ENCODE results near the gene TACC3.

DNA sequence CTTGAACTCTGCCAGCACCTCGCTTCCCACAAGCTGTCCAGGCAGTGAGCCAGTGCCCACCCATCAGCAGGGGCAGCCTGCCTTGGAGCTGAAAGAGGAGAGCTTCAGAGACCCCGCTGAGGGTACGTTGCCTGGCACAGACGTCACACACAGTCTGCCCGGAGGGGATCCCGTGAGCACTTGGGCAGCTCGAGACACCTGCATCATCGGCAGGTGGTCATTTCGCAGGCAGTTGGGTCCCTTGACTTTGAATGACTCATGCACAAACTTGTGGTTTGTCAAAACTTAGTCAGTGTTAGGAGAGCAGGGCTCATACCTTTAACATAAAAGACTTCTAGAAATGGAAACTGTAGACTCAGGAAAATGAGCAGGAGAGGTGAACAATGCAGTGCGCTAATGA, 9.9 kb downstream of the TACC3 start:
- TF ChIP-seq, protein P1, sequence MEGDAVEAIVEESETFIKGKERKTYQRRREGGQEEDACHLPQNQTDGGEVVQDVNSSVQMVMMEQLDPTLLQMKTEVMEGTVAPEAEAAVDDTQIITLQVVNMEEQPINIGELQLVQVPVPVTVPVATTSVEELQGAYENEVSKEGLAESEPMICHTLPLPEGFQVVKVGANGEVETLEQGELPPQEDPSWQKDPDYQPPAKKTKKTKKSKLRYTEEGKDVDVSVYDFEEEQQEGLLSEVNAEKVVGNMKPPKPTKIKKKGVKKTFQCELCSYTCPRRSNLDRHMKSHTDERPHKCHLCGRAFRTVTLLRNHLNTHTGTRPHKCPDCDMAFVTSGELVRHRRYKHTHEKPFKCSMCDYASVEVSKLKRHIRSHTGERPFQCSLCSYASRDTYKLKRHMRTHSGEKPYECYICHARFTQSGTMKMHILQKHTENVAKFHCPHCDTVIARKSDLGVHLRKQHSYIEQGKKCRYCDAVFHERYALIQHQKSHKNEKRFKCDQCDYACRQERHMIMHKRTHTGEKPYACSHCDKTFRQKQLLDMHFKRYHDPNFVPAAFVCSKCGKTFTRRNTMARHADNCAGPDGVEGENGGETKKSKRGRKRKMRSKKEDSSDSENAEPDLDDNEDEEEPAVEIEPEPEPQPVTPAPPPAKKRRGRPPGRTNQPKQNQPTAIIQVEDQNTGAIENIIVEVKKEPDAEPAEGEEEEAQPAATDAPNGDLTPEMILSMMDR (IDR thresholded peaks at IDR 0.05; ENCODE audit: control extremely low read depth in 1 of 3, insufficient read depth in 1 of 3, low read depth in 1 of 3, low read length in 3 of 3) = no peak
- TF ChIP-seq GTF2F1 (IDR thresholded peaks at IDR 0.05; ENCODE audit: borderline replicate concordance, low read depth, low read length) (no peak), BCL11A (IDR thresholded peaks at IDR 0.05; ENCODE audit: low read depth in 2 of 2, low read length in 2 of 2) (no peak)
- TF ChIP-seq, protein P2, sequence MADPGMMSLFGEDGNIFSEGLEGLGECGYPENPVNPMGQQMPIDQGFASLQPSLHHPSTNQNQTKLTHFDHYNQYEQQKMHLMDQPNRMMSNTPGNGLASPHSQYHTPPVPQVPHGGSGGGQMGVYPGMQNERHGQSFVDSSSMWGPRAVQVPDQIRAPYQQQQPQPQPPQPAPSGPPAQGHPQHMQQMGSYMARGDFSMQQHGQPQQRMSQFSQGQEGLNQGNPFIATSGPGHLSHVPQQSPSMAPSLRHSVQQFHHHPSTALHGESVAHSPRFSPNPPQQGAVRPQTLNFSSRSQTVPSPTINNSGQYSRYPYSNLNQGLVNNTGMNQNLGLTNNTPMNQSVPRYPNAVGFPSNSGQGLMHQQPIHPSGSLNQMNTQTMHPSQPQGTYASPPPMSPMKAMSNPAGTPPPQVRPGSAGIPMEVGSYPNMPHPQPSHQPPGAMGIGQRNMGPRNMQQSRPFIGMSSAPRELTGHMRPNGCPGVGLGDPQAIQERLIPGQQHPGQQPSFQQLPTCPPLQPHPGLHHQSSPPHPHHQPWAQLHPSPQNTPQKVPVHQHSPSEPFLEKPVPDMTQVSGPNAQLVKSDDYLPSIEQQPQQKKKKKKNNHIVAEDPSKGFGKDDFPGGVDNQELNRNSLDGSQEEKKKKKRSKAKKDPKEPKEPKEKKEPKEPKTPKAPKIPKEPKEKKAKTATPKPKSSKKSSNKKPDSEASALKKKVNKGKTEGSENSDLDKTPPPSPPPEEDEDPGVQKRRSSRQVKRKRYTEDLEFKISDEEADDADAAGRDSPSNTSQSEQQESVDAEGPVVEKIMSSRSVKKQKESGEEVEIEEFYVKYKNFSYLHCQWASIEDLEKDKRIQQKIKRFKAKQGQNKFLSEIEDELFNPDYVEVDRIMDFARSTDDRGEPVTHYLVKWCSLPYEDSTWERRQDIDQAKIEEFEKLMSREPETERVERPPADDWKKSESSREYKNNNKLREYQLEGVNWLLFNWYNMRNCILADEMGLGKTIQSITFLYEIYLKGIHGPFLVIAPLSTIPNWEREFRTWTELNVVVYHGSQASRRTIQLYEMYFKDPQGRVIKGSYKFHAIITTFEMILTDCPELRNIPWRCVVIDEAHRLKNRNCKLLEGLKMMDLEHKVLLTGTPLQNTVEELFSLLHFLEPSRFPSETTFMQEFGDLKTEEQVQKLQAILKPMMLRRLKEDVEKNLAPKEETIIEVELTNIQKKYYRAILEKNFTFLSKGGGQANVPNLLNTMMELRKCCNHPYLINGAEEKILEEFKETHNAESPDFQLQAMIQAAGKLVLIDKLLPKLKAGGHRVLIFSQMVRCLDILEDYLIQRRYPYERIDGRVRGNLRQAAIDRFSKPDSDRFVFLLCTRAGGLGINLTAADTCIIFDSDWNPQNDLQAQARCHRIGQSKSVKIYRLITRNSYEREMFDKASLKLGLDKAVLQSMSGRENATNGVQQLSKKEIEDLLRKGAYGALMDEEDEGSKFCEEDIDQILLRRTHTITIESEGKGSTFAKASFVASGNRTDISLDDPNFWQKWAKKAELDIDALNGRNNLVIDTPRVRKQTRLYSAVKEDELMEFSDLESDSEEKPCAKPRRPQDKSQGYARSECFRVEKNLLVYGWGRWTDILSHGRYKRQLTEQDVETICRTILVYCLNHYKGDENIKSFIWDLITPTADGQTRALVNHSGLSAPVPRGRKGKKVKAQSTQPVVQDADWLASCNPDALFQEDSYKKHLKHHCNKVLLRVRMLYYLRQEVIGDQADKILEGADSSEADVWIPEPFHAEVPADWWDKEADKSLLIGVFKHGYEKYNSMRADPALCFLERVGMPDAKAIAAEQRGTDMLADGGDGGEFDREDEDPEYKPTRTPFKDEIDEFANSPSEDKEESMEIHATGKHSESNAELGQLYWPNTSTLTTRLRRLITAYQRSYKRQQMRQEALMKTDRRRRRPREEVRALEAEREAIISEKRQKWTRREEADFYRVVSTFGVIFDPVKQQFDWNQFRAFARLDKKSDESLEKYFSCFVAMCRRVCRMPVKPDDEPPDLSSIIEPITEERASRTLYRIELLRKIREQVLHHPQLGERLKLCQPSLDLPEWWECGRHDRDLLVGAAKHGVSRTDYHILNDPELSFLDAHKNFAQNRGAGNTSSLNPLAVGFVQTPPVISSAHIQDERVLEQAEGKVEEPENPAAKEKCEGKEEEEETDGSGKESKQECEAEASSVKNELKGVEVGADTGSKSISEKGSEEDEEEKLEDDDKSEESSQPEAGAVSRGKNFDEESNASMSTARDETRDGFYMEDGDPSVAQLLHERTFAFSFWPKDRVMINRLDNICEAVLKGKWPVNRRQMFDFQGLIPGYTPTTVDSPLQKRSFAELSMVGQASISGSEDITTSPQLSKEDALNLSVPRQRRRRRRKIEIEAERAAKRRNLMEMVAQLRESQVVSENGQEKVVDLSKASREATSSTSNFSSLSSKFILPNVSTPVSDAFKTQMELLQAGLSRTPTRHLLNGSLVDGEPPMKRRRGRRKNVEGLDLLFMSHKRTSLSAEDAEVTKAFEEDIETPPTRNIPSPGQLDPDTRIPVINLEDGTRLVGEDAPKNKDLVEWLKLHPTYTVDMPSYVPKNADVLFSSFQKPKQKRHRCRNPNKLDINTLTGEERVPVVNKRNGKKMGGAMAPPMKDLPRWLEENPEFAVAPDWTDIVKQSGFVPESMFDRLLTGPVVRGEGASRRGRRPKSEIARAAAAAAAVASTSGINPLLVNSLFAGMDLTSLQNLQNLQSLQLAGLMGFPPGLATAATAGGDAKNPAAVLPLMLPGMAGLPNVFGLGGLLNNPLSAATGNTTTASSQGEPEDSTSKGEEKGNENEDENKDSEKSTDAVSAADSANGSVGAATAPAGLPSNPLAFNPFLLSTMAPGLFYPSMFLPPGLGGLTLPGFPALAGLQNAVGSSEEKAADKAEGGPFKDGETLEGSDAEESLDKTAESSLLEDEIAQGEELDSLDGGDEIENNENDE (IDR thresholded peaks at IDR 0.05; ENCODE audit: insufficient replicate concordance, low read length) = no peak
- TF ChIP-seq, protein P3, sequence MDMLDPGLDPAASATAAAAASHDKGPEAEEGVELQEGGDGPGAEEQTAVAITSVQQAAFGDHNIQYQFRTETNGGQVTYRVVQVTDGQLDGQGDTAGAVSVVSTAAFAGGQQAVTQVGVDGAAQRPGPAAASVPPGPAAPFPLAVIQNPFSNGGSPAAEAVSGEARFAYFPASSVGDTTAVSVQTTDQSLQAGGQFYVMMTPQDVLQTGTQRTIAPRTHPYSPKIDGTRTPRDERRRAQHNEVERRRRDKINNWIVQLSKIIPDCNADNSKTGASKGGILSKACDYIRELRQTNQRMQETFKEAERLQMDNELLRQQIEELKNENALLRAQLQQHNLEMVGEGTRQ (IDR thresholded peaks at IDR 0.05; ENCODE audit: low read length) = no peak
